ENCODE data around the gene IP6K2.
A peak's percentile ranks its signal among the peaks of the same experiment; 100 is the strongest.
"Not testable (repeated sequence)": the region's sequence is repeated elsewhere in the genome, so short reads cannot be mapped to it uniquely, and the experiment has no call there.

IP6K2 gene

GRCh38 chr3:48747015-48747615, 30.1 kb upstream of the IP6K2 start:
- Histone ChIP-seq H3K9me3 (ENCODE audit: control insufficient read depth in 1 of 2, low read length in 2 of 2) (no peaks in the 10 kb centered on the region), H3K9ac (ENCODE audit: low read depth in 1 of 2, low read length in 2 of 2) (no peak overlapping the region), H3K27ac (ENCODE audit: low read depth, low read length) (no peak overlapping the region), H3K4me1 (ENCODE audit: control insufficient read depth in 1 of 2, insufficient read depth in 2 of 2, low read length in 2 of 2) (no peaks in the 10 kb centered on the region), H3K36me3 (ENCODE audit: control insufficient read depth in 1 of 2, insufficient read depth in 2 of 2, low read length in 2 of 2) (peaks cover 15 to 35% of the 10 kb centered on the region in 2 donors), H3K4me3 (ENCODE audit: low read depth in 1 of 2, low read length in 2 of 2) (no peak overlapping the region), H3K27me3 (ENCODE audit: control insufficient read depth in 1 of 2, insufficient read depth in 2 of 2, low read length in 2 of 2) (no peaks in the 10 kb centered on the region)

- H3K4me1 ChIP-seq (ENCODE audit: control insufficient read depth in 1 of 2, insufficient read depth in 2 of 2, low read length in 2 of 2): peaks cover 18 to 24% of the 10 kb centered on the region in 2 donors
- no peaks in the 10 kb centered on the region for H3K9me3 ChIP-seq (ENCODE audit: control insufficient read depth in 1 of 2, low read length in 2 of 2)
- H3K27me3 ChIP-seq (ENCODE audit: control insufficient read depth in 1 of 2, insufficient read depth in 2 of 2, low read length in 2 of 2): no peaks in the 10 kb centered on the region
- no peak overlapping the region for H3K9ac ChIP-seq (ENCODE audit: low read depth in 1 of 2, low read length in 2 of 2)
- no peak overlapping the region for H3K27ac ChIP-seq (ENCODE audit: low read depth, low read length)
- H3K4me3 ChIP-seq (ENCODE audit: low read depth in 1 of 2, low read length in 2 of 2): no peak overlapping the region
- H3K36me3 ChIP-seq (ENCODE audit: control insufficient read depth in 1 of 2, insufficient read depth in 2 of 2, low read length in 2 of 2): peaks cover 2 to 15% of the 10 kb centered on the region in 2 donors
These were observed 26.8 kb upstream of the IP6K2 start for GRCh38 chr3:48743773-48744172.

- not testable (repeated sequence) for H3K27ac ChIP-seq (ENCODE audit: low read depth, low read length); H3K9me3 ChIP-seq (ENCODE audit: control insufficient read depth in 1 of 2, low read length in 2 of 2); H3K36me3 ChIP-seq (ENCODE audit: control insufficient read depth in 1 of 2, insufficient read depth in 2 of 2, low read length in 2 of 2); H3K9ac ChIP-seq (ENCODE audit: low read depth in 1 of 2, low read length in 2 of 2); H3K4me3 ChIP-seq (ENCODE audit: low read depth in 1 of 2, low read length in 2 of 2); H3K27me3 ChIP-seq (ENCODE audit: control insufficient read depth in 1 of 2, insufficient read depth in 2 of 2, low read length in 2 of 2)
- H3K4me1 ChIP-seq (ENCODE audit: control insufficient read depth in 1 of 2, insufficient read depth in 2 of 2, low read length in 2 of 2): peaks cover 29 to 44% of the 10 kb centered on the region in 2 donors
These were observed 24.2 kb upstream of the IP6K2 start for GRCh38 chr3:48741226-48741625.

GRCh38 chr3:48739955-48740823, 23.2 kb upstream of the IP6K2 start:
- H3K27me3 ChIP-seq (ENCODE audit: control insufficient read depth in 1 of 2, insufficient read depth in 2 of 2, low read length in 2 of 2): no peaks in the 10 kb centered on the region
- peaks cover 36 to 52% of the 10 kb centered on the region in 2 donors for H3K4me1 ChIP-seq (ENCODE audit: control insufficient read depth in 1 of 2, insufficient read depth in 2 of 2, low read length in 2 of 2)
- H3K9me3 ChIP-seq (ENCODE audit: control insufficient read depth in 1 of 2, low read length in 2 of 2): no peaks in the 10 kb centered on the region
- peak overlapping the region; percentile 21 to 23 for H3K9ac ChIP-seq (ENCODE audit: low read depth in 1 of 2, low read length in 2 of 2)
- peak overlapping the region; percentile 55 for H3K27ac ChIP-seq (ENCODE audit: low read depth, low read length)
- peak overlapping the region; percentile 18 to 44 for H3K4me3 ChIP-seq (ENCODE audit: low read depth in 1 of 2, low read length in 2 of 2)
- H3K36me3 ChIP-seq (ENCODE audit: control insufficient read depth in 1 of 2, insufficient read depth in 2 of 2, low read length in 2 of 2): no peaks in the 10 kb centered on the region

GRCh38 chr3:48739617-48739954, 22.6 kb upstream of the IP6K2 start:
- Histone ChIP-seq H3K4me1 (ENCODE audit: control insufficient read depth in 1 of 2, insufficient read depth in 2 of 2, low read length in 2 of 2) (peaks cover 36 to 55% of the 10 kb centered on the region in 2 donors), H3K4me3 (ENCODE audit: low read depth in 1 of 2, low read length in 2 of 2) (peak overlapping the region; percentile 18 to 44), H3K9me3 (ENCODE audit: control insufficient read depth in 1 of 2, low read length in 2 of 2) (no peaks in the 10 kb centered on the region), H3K27ac (ENCODE audit: low read depth, low read length) (peak overlapping the region; percentile 55), H3K9ac (ENCODE audit: low read depth in 1 of 2, low read length in 2 of 2) (peak overlapping the region; percentile 21 to 23), H3K36me3 (ENCODE audit: control insufficient read depth in 1 of 2, insufficient read depth in 2 of 2, low read length in 2 of 2) (no peaks in the 10 kb centered on the region), H3K27me3 (ENCODE audit: control insufficient read depth in 1 of 2, insufficient read depth in 2 of 2, low read length in 2 of 2) (no peaks in the 10 kb centered on the region)

GRCh38 chr3:48738926-48739616, 22.1 kb upstream of the IP6K2 start:
- Histone ChIP-seq H3K4me1 (ENCODE audit: control insufficient read depth in 1 of 2, insufficient read depth in 2 of 2, low read length in 2 of 2) (peaks cover 36 to 55% of the 10 kb centered on the region in 2 donors), H3K27ac (ENCODE audit: low read depth, low read length) (peak overlapping the region; percentile 55), H3K36me3 (ENCODE audit: control insufficient read depth in 1 of 2, insufficient read depth in 2 of 2, low read length in 2 of 2) (no peaks in the 10 kb centered on the region), H3K27me3 (ENCODE audit: control insufficient read depth in 1 of 2, insufficient read depth in 2 of 2, low read length in 2 of 2) (no peaks in the 10 kb centered on the region), H3K9me3 (ENCODE audit: control insufficient read depth in 1 of 2, low read length in 2 of 2) (no peaks in the 10 kb centered on the region), H3K9ac (ENCODE audit: low read depth in 1 of 2, low read length in 2 of 2) (peak overlapping the region; percentile 21 to 23), H3K4me3 (ENCODE audit: low read depth in 1 of 2, low read length in 2 of 2) (peak overlapping the region; percentile 18 to 44)

GRCh38 chr3:48738144-48738536, 21.1 kb upstream of the IP6K2 start:
- no peak overlapping the region for H3K4me3 ChIP-seq (ENCODE audit: low read depth in 1 of 2, low read length in 2 of 2)
- H3K27ac ChIP-seq (ENCODE audit: low read depth, low read length): no peak overlapping the region
- H3K9ac ChIP-seq (ENCODE audit: low read depth in 1 of 2, low read length in 2 of 2): no peak overlapping the region
- no peaks in the 10 kb centered on the region for H3K9me3 ChIP-seq (ENCODE audit: control insufficient read depth in 1 of 2, low read length in 2 of 2)
- H3K4me1 ChIP-seq (ENCODE audit: control insufficient read depth in 1 of 2, insufficient read depth in 2 of 2, low read length in 2 of 2): peaks cover 36 to 55% of the 10 kb centered on the region in 2 donors
- H3K36me3 ChIP-seq (ENCODE audit: control insufficient read depth in 1 of 2, insufficient read depth in 2 of 2, low read length in 2 of 2): no peaks in the 10 kb centered on the region
- H3K27me3 ChIP-seq (ENCODE audit: control insufficient read depth in 1 of 2, insufficient read depth in 2 of 2, low read length in 2 of 2): no peaks in the 10 kb centered on the region

GRCh38 chr3:48735075-48735767, 18.2 kb upstream of the IP6K2 start:
- H3K9ac ChIP-seq (ENCODE audit: low read depth in 1 of 2, low read length in 2 of 2); H3K9me3 ChIP-seq (ENCODE audit: control insufficient read depth in 1 of 2, low read length in 2 of 2); H3K36me3 ChIP-seq (ENCODE audit: control insufficient read depth in 1 of 2, insufficient read depth in 2 of 2, low read length in 2 of 2); H3K27ac ChIP-seq (ENCODE audit: low read depth, low read length); H3K27me3 ChIP-seq (ENCODE audit: control insufficient read depth in 1 of 2, insufficient read depth in 2 of 2, low read length in 2 of 2); H3K4me3 ChIP-seq (ENCODE audit: low read depth in 1 of 2, low read length in 2 of 2): not testable (repeated sequence)
- H3K4me1 ChIP-seq (ENCODE audit: control insufficient read depth in 1 of 2, insufficient read depth in 2 of 2, low read length in 2 of 2): peaks cover 30 to 45% of the 10 kb centered on the region in 2 donors

GRCh38 chr3:48734541-48734940, 17.5 kb upstream of the IP6K2 start:
- H3K9me3 ChIP-seq (ENCODE audit: control insufficient read depth in 1 of 2, low read length in 2 of 2); H3K27me3 ChIP-seq (ENCODE audit: control insufficient read depth in 1 of 2, insufficient read depth in 2 of 2, low read length in 2 of 2); H3K27ac ChIP-seq (ENCODE audit: low read depth, low read length); H3K36me3 ChIP-seq (ENCODE audit: control insufficient read depth in 1 of 2, insufficient read depth in 2 of 2, low read length in 2 of 2); H3K9ac ChIP-seq (ENCODE audit: low read depth in 1 of 2, low read length in 2 of 2); H3K4me3 ChIP-seq (ENCODE audit: low read depth in 1 of 2, low read length in 2 of 2): not testable (repeated sequence)
- peaks cover 25 to 38% of the 10 kb centered on the region in 2 donors for H3K4me1 ChIP-seq (ENCODE audit: control insufficient read depth in 1 of 2, insufficient read depth in 2 of 2, low read length in 2 of 2)
